GM19023 (cell line): ENCODE data around the gene ZFP91.

Source experiments
- ATAC-seq: cut with Tn5 transposase; IDR thresholded peaks from one replicate; pipeline ENCODE4 v1.9.1; 2021; ENCODE audit warnings: mild to moderate bottlenecking, moderate library complexity; ENCODE audit not compliant: unreplicated experiment

The ZFP91 gene

GRCh38 chr11:58659404-58659803 is 80.5 kb downstream of the ZFP91 start:
- ATAC-seq = no peak

GRCh38 chr11:58659910-58660570 is 81.2 kb downstream of the ZFP91 start:
- no peak for ATAC-seq
